OCI-LY7 (cell line): ENCODE results near the gene LAMA4. TPM values are rescaled to one million over a fixed set of nuclear protein-coding genes. Genes with fewer than 3 reads are reported as not detected.

Experiments used
- BruUV-seq: library from RNA; stranded (reverse); fragments of 400-500 nt; replicated peaks from 2 replicates; lab custom pipeline; 2021; lab: Mats Ljungman, UMichigan
- CTCF ChIA-PET: fragments of 300-600 bp; sonication (Branson Sonifier 250); formaldehyde crosslinking; loops from one replicate; lab custom pipeline; 2022; ENCODE audit warnings: antibody characterized with exemption; ENCODE audit not compliant: unreplicated experiment; lab: Charles Lee
- POLR2A ChIA-PET: fragments of 300-600 bp; sonication (Branson Sonifier 250); formaldehyde crosslinking; loops from one replicate; lab custom pipeline; 2022; ENCODE audit warnings: antibody characterized with exemption; lab: Charles Lee
- DNase-seq: peaks from one replicate; pipeline ENCODE4 v3.0.0-alpha.2; 2015; ENCODE audit warnings: low spot score
- H2AFZ ChIP-seq: fragments of 200-600 bp; sonication (generic), shearing (Covaris generic); 2 replicates; pipeline ENCODE4 v1.6.1; 2014; ENCODE audit warnings: mild to moderate bottlenecking, antibody characterized with exemption, low read length, moderate library complexity
- H3K27ac ChIP-seq: fragments of 200-600 bp; sonication (generic); 2 replicates; pipeline ENCODE4 v1.5.1; 2014; ENCODE audit warnings: mixed run types, low read depth, mild to moderate bottlenecking, moderate library complexity, low read length, inconsistent platforms; ENCODE audit not compliant: poor library complexity, severe bottlenecking
- H3K36me3 ChIP-seq: fragments of 200-600 bp; sonication (generic); 2 replicates; pipeline ENCODE4 v1.6.1; 2014; ENCODE audit warnings: mild to moderate bottlenecking, antibody characterized with exemption, low read length, moderate library complexity, mixed read lengths; ENCODE audit not compliant: insufficient read depth
- H3K4me1 ChIP-seq: fragments of 200-600 bp; sonication (generic); 2 replicates; pipeline ENCODE4 v1.5.1; 2014; ENCODE audit warnings: mild to moderate bottlenecking, low read length; ENCODE audit not compliant: insufficient read depth, poor library complexity, severe bottlenecking
- H3K4me2 ChIP-seq: fragments of 200-600 bp; sonication (generic); 2 replicates; pipeline ENCODE4 v1.6.1; 2014; ENCODE audit warnings: mild to moderate bottlenecking, low read length
- H3K4me3 ChIP-seq: fragments of 200-600 bp; sonication (generic); 2 replicates; pipeline ENCODE4 v1.5.1; 2014; ENCODE audit warnings: mild to moderate bottlenecking, low read depth, low read length; ENCODE audit not compliant: poor library complexity, severe bottlenecking
- H3K79me2 ChIP-seq: fragments of 200-600 bp; sonication (generic); 2 replicates; pipeline ENCODE4 v1.6.1; 2016; ENCODE audit warnings: low read depth, mild to moderate bottlenecking, low read length, moderate library complexity, mixed read lengths; ENCODE audit not compliant: insufficient read depth
- H3K9me2 ChIP-seq: fragments of 200-600 bp; sonication (generic); 2 replicates; pipeline ENCODE4 v1.6.1; 2016; ENCODE audit warnings: mild to moderate bottlenecking, low read length, mixed read lengths; ENCODE audit not compliant: insufficient read depth
- H3K9me3 ChIP-seq: fragments of 200-600 bp; sonication (generic); 2 replicates; pipeline ENCODE4 v1.6.1; 2014; ENCODE audit warnings: mild to moderate bottlenecking, mixed run types, low read length, mixed read lengths
- H4K20me1 ChIP-seq: fragments of 200-600 bp; sonication (generic); 2 replicates; pipeline ENCODE4 v1.6.1; 2014; ENCODE audit warnings: mild to moderate bottlenecking, antibody characterized with exemption, low read length, moderate library complexity, mixed read lengths; ENCODE audit not compliant: insufficient read depth
- EZH2phosphoT487 ChIP-seq: fragments of 200-600 bp; sonication (generic); IDR thresholded peaks from 2 replicates; pipeline ENCODE4 v1.6.1; 2018; ENCODE audit warnings: low read depth, borderline replicate concordance, mild to moderate bottlenecking, mixed run types, antibody characterized with exemption, low read length, moderate library complexity, mixed read lengths
- intact Hi-C: fragments of 100-400 bp; cut with micrococcal nuclease; formaldehyde crosslinking; loops from one replicate; pipeline ENCODE4 v1.10.0; 2022; ENCODE audit not compliant: unreplicated experiment
- total RNA-seq, 2 experiments: library from RNA; depleted of rRNA in 1 of 2; stranded (reverse); fragments of >200 nt in 1 of 2; shearing (Covaris generic) in 1 of 2; gene quantifications; 2 replicates each; pipeline ENCODE4 v1.2.3, GENCODE V29; 2014 to 2022
- TF ChIP-seq, protein P1 (sequence below): fragments of 200-600 bp; sonication (generic); conservative IDR thresholded peaks from 2 replicates; pipeline ENCODE4 v1.5.1; 2014; ENCODE audit warnings: mild to moderate bottlenecking, antibody characterized with exemption, low read length, moderate library complexity, mixed read lengths

LAMA4 gene
- total RNA-seq, 2 experiments from 2014 or later = not detected

DNA sequence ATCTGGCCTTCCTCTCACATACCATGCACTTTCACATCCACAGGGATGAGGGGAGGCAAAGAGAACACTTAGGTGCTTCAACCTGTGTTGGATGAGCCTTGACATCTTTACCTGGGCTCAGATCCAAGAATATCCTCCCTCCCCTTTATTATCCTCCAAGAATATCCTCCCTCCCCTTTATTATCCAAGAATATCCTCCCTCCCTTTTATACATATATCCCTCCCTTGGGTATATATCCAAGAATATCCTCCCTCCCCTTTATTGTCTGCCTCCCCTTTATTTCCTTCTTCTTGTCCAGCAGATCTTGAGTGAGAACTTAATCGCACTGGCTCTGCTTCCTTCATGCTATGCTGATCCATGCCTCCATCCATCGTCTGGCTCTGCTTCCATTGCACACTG lies 30.3 kb downstream of the LAMA4 start:
- no TSS peak for BruUV-seq
- H3K9me2 ChIP-seq = no peaks in the 10 kb centered on the region
- H3K79me2 ChIP-seq = no peaks in the 10 kb centered on the region
- H3K27ac ChIP-seq = no peak overlapping the region
- ChIA-PET CTCF (no interaction called here), POLR2A (no interaction called here)
- no peaks in the 10 kb centered on the region for H3K4me1 ChIP-seq
- no peak for TF ChIP-seq EZH2phosphoT487
- TF ChIP-seq, protein P1, sequence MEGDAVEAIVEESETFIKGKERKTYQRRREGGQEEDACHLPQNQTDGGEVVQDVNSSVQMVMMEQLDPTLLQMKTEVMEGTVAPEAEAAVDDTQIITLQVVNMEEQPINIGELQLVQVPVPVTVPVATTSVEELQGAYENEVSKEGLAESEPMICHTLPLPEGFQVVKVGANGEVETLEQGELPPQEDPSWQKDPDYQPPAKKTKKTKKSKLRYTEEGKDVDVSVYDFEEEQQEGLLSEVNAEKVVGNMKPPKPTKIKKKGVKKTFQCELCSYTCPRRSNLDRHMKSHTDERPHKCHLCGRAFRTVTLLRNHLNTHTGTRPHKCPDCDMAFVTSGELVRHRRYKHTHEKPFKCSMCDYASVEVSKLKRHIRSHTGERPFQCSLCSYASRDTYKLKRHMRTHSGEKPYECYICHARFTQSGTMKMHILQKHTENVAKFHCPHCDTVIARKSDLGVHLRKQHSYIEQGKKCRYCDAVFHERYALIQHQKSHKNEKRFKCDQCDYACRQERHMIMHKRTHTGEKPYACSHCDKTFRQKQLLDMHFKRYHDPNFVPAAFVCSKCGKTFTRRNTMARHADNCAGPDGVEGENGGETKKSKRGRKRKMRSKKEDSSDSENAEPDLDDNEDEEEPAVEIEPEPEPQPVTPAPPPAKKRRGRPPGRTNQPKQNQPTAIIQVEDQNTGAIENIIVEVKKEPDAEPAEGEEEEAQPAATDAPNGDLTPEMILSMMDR = no peak
- H3K4me3 ChIP-seq = no peak overlapping the region
- no peaks in the 10 kb centered on the region for H3K36me3 ChIP-seq
- intact Hi-C loops = no loop called here
- no peaks in the 10 kb centered on the region for H4K20me1 ChIP-seq
- no peak overlapping the region for H3K4me2 ChIP-seq
- DNase-seq = no peak
- H3K9me3 ChIP-seq = no peaks in the 10 kb centered on the region
- no peak overlapping the region for H2AFZ ChIP-seq

DNA sequence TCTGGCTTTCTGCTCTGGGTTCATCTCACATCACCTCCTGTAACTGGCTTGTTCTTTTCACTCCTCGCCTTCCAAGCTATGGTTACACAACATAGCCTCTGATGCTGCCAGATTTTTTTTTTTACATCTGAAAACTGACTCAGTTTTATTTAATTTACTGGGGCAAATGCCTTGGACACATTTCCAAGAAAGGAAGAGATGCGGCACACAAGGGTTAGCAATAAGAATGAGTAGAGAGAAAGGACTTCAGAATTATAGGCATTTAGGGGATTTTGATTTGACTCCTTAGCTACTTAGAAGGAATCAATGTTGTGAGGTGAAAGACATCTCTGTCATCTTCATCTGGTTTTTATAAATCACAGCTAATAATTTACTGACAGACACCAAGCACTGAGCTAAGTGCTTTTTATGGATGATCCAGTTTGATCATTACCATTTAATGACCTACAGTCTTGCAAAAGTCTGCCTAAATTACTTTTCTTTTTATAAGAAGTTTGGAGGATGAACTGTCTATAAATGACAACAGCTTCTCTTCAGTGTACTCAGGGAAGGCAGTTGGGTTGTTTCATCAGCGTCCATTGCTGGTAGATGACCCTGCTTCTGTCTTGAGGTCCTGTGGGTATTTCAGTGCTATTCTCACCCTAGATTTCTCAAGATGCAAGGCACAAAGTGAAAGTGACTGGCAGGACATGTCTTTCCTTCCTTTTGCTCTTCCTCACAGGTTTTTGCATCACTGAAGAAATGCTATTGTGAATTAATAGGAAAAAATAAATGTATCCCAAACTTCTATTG lies 31.1 kb downstream of the LAMA4 start:
- no peaks in the 10 kb centered on the region for H4K20me1 ChIP-seq
- TF ChIP-seq EZH2phosphoT487 = no peak
- TF ChIP-seq, protein P1 = no peak
- intact Hi-C loops = no loop called here
- no peak overlapping the region for H3K27ac ChIP-seq
- DNase-seq = no peak
- no peak overlapping the region for H2AFZ ChIP-seq
- H3K9me3 ChIP-seq = no peaks in the 10 kb centered on the region
- H3K4me2 ChIP-seq = no peak overlapping the region
- H3K4me1 ChIP-seq = no peaks in the 10 kb centered on the region
- no TSS peak for BruUV-seq
- ChIA-PET CTCF (no interaction called here), POLR2A (interaction anchor here (0.6 kb wide), 1 partner anchor 1433 kb away, joined by 3 read pairs; no protein-coding TSS in a partner anchor)
- no peak overlapping the region for H3K4me3 ChIP-seq
- H3K79me2 ChIP-seq = no peaks in the 10 kb centered on the region
- no peaks in the 10 kb centered on the region for H3K9me2 ChIP-seq
- no peaks in the 10 kb centered on the region for H3K36me3 ChIP-seq
